GM23248 (cell line): ENCODE data around the gene CRK. TPM values are rescaled to one million over a fixed set of nuclear protein-coding genes. Genes with fewer than 3 reads are reported as not detected.

Source experiments
- DNase-seq: peaks from one replicate; pipeline ENCODE4 v3.0.0-alpha.2; 2015
- H2AFZ ChIP-seq: fragments of 200-600 bp; sonication (generic); 2 replicates; pipeline ENCODE4 v1.6.1; 2016; ENCODE audit warnings: antibody characterized with exemption
- H3F3A ChIP-seq: fragments of 200-600 bp; sonication (generic); 2 replicates; pipeline ENCODE4 v1.6.1; 2016; ENCODE audit warnings: mild to moderate bottlenecking, antibody characterized with exemption, mixed run types; ENCODE audit not compliant: insufficient read depth
- H3K27ac ChIP-seq: fragments of 200-600 bp; sonication (generic); 2 replicates; pipeline ENCODE4 v1.5.1; 2016; ENCODE audit warnings: mild to moderate bottlenecking
- H3K27me3 ChIP-seq: fragments of 200-600 bp; sonication (generic); replicated peaks from 2 replicates; pipeline ENCODE4 v1.6.1; 2016; ENCODE audit warnings: mild to moderate bottlenecking; ENCODE audit not compliant: insufficient read depth
- H3K36me3 ChIP-seq: fragments of 200-600 bp; sonication (generic); 2 replicates; pipeline ENCODE4 v1.6.1; 2016; ENCODE audit warnings: low read depth, mild to moderate bottlenecking
- H3K4me1 ChIP-seq: fragments of 200-600 bp; sonication (generic); 2 replicates; pipeline ENCODE4 v1.6.1; 2016; ENCODE audit warnings: mild to moderate bottlenecking; ENCODE audit not compliant: insufficient read depth
- H3K4me2 ChIP-seq: fragments of 200-600 bp; sonication (generic); one replicate; pipeline ENCODE4 v1.6.1; 2016; ENCODE audit warnings: mild to moderate bottlenecking; ENCODE audit not compliant: unreplicated experiment
- H3K4me3 ChIP-seq: fragments of 200-600 bp; sonication (generic); 2 replicates; pipeline ENCODE4 v1.5.1; 2016; ENCODE audit warnings: mild to moderate bottlenecking
- H3K79me2 ChIP-seq: fragments of 200-600 bp; sonication (generic); 2 replicates; pipeline ENCODE4 v1.6.1; 2016; ENCODE audit warnings: mild to moderate bottlenecking; ENCODE audit not compliant: insufficient read depth
- H3K9ac ChIP-seq: fragments of 200-600 bp; sonication (generic); 2 replicates; pipeline ENCODE4 v1.6.1; 2016; ENCODE audit warnings: mild to moderate bottlenecking
- H3K9me2 ChIP-seq: fragments of 200-600 bp; sonication (generic); 2 replicates; pipeline ENCODE4 v1.6.1; 2016; ENCODE audit warnings: mixed run types, mild to moderate bottlenecking, moderate library complexity; ENCODE audit not compliant: insufficient read depth
- H3K9me3 ChIP-seq: fragments of 200-600 bp; sonication (generic); one replicate; pipeline ENCODE4 v1.6.1; 2017; ENCODE audit warnings: low read depth
- H4K20me1 ChIP-seq: fragments of 200-600 bp; sonication (generic); 2 replicates; pipeline ENCODE4 v1.6.0; 2016; ENCODE audit not compliant: insufficient read depth
- EZH2 ChIP-seq: fragments of 200-600 bp; sonication (generic); IDR thresholded peaks from 2 replicates; pipeline ENCODE4 v1.6.1; 2018; ENCODE audit warnings: antibody characterized with exemption, mild to moderate bottlenecking; ENCODE audit not compliant: insufficient read depth, poor library complexity, severe bottlenecking
- EZH2phosphoT487 ChIP-seq: fragments of 200-600 bp; sonication (generic); IDR thresholded peaks from 2 replicates; pipeline ENCODE4 v1.6.1; 2018; ENCODE audit warnings: antibody characterized with exemption, moderate library complexity, mild to moderate bottlenecking, low read depth; ENCODE audit not compliant: insufficient read depth
- WGBS, 2 experiments: methylation state at CpG; one replicate each; pipeline ENCODE4 v1.1.6; 2015 to 2017; ENCODE audit warnings: low lambda C conversion rate in 2 of 2, low coverage in 1 of 2; ENCODE audit errors: missing lambda C conversion rate in 2 of 2; 5-methylcytosine and 5-hydroxymethylcytosine counted together
- in situ Hi-C: fragments of 300-500 bp; cut with MboI; formaldehyde crosslinking; loops from 2 replicates; pipeline ENCODE4 v1.15.0; 2020
- polyA plus RNA-seq: library from polyadenylated mRNA; unstranded; fragments of >200 nt; fragmentation: Nextera tagmentation; extraction: Ambion mirVana; gene quantifications from 2 replicates; pipeline ENCODE4 v1.2.1, GENCODE V29; 2016
- total RNA-seq: library from RNA; depleted of rRNA; stranded (reverse); fragments of >200 nt; shearing (Covaris generic); gene quantifications from 2 replicates; pipeline ENCODE4 v1.2.3, GENCODE V29; 2014

CRK gene
- total and polyA plus RNA-seq, 2 experiments from 2014 or later, result 86.0 to 117 TPM

DNA sequence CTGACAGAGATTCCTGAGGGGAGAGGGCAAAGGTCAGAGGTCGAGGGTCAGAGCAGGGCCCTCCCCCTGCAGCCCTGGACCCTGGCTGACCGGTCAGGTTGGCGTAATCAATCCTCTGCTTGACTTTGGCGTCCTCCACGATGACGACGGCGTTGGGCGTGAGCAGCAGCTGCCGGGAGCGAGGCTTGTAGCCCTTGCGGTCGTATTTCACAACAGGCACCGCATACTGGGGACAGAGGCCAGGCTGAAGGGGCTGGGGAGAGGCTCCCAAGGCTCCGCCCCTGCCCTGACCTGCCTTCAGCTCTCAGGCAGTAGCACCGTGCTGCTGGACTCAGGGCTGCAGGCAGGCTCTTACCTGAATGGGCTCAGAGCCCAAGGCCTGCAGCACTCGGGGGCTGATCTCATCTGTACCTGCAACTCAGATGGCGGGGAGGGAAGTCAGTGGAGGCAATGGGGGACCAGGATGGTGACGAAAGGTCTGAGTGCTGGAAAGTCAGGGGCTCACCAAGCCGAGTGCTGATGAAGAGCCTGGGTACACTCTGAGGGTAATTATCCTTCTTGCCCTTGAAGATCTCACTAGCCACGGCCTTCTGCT lies 12.0 kb upstream of the CRK start:
- in situ Hi-C loops, result no loop called here
- H3K27ac ChIP-seq, result no peak overlapping the region
- no peaks in the 10 kb centered on the region for H3K4me1 ChIP-seq
- no peak overlapping the region for H3K9ac ChIP-seq
- no peak for DNase-seq
- H3K9me2 ChIP-seq, result no peaks in the 10 kb centered on the region
- H3K9me3 ChIP-seq, result no peaks in the 10 kb centered on the region
- TF ChIP-seq EZH2phosphoT487, result no peak
- no peaks in the 10 kb centered on the region for H3K27me3 ChIP-seq
- no peak overlapping the region for H3K4me3 ChIP-seq
- no peak overlapping the region for H2AFZ ChIP-seq
- no peak overlapping the region for H3K4me2 ChIP-seq
- 0 out of 2 replicates have a peak, but pooled peaks cover 7% of the 10 kb centered on the region for H3F3A ChIP-seq
- WGBS, 2 experiments, result 80 to 81% methylated on average over 14 to 21 of the region's 21 CpGs
- H3K36me3 ChIP-seq, result peaks cover 24% of the 10 kb centered on the region; the same call in 1 of the 2 replicates
- no peaks in the 10 kb centered on the region for H3K79me2 ChIP-seq
- H4K20me1 ChIP-seq, result no peaks in the 10 kb centered on the region

DNA sequence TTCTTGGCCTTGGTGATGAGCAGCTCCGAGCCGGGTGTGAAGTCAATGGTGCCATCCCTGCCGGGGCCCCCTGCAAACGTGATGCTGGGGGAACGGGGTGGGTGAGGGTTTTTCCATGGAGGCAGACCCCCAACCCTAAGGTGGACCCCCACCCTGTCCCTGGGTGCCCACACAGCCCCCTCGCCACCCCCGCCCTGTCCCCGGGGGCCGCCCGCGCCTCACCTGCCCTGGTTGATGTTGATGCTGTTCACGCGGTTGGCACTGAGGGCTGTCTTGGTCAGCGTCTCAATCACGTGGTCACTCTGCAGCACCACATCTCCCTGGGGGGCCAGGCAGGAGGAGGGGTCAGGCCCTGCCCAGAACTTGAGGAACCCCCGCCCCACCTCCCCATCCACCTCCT lies 11.2 kb upstream of the CRK start:
- Histone ChIP-seq H3K4me2 (no peak overlapping the region), H3F3A (peaks cover 12% of the 10 kb centered on the region), H3K4me1 (no peaks in the 10 kb centered on the region), H3K9me3 (no peaks in the 10 kb centered on the region), H4K20me1 (no peaks in the 10 kb centered on the region), H3K9ac (no peak overlapping the region), H3K36me3 (peaks cover 20% of the 10 kb centered on the region; the same call in 1 of the 2 replicates), H3K4me3 (no peak overlapping the region), H3K27me3 (no peaks in the 10 kb centered on the region), H3K27ac (no peak overlapping the region), H3K79me2 (no peaks in the 10 kb centered on the region), H2AFZ (no peak overlapping the region), H3K9me2 (no peaks in the 10 kb centered on the region)
- in situ Hi-C loops, result no loop called here
- TF ChIP-seq EZH2 (no peak), EZH2phosphoT487 (no peak)
- DNase-seq, result no peak
- 98 to 100% methylated on average over 2 to 16 of the region's 16 CpGs for WGBS, 2 experiments

DNA sequence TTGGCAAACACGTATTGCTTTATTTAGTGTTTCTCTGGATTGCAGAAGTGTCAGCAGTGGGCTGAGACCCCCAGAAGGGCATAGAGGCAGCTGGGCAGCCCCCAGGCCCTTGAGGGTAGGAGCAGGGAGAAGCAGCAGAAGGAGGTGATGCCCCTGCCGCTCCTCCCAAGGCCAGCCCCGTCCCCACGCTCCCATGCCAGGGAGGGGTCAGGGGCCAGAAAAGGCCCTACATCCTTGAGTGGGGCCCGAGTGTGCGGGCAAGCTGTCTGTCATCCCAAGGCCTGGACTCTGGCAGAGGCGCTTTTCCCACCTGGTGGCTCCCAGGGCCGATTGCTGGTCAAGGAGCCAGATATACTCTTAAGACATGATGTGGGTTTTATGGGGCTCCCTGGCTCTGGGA lies 8.2 kb upstream of the CRK start:
- no peak overlapping the region for H3K4me3 ChIP-seq
- H3K4me1 ChIP-seq, result peaks cover 9% of the 10 kb centered on the region; the same call in 1 of the 2 replicates
- H4K20me1 ChIP-seq, result no peaks in the 10 kb centered on the region
- H3K4me2 ChIP-seq, result no peak overlapping the region
- H2AFZ ChIP-seq, result no peak overlapping the region
- no peak for DNase-seq
- H3K36me3 ChIP-seq, result peaks cover 9% of the 10 kb centered on the region; the same call in 1 of the 2 replicates
- TF ChIP-seq EZH2phosphoT487, result no peak
- TF ChIP-seq EZH2, result no peak
- no peak overlapping the region for H3K27ac ChIP-seq
- peaks cover 34% of the 10 kb centered on the region for H3F3A ChIP-seq
- WGBS, 2 experiments, result 94 to 96% methylated on average over 8 of the region's 8 CpGs
- H3K9me2 ChIP-seq, result no peaks in the 10 kb centered on the region
- H3K9me3 ChIP-seq, result no peaks in the 10 kb centered on the region
- in situ Hi-C loops, result no loop called here
- no peaks in the 10 kb centered on the region for H3K27me3 ChIP-seq
- H3K79me2 ChIP-seq, result no peaks in the 10 kb centered on the region
- no peak overlapping the region for H3K9ac ChIP-seq

DNA sequence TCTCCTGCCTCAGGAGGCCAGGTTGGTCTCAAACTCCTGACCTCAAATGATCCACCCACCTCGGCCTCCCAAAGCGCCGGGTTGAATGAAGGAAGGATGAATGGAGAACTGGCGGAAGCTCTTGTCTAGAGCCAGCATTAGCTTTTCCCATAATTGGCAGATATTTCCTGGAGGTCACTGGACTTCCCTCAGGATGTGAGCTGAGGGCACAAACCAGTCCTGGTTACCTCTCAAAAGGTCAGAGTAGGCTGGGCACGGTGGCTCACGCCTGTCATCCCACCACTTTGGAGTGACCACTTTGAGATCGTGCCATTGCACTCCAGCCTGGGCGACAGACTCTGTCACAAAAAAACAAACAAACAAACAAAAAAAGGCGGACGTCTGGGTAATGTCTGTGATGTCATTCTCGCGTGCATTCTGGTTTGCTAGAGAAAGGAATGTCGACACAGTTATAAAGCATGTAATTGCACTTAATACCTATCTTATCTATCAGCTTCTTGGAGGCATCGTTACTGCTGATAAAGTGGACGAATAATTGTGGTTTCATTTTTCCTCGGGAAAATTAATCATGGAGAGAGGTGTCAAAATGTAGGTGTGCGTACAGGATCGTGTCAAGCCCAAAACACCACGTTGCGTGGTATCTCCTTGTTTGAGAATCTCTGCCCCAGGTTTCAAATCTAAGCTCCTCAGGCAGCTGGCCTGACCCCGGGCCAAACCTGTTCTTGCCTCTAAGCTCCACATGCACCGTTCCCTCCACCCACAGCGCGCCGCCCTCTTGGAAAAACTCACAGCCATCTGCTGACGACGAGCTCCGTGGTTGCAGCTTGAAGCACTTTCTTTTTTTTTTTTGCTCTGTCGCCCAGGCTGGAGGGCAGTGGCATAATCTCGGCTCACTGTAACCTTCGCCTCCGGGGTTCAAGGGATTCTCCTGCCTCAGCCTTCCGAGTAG lies 6.4 kb upstream of the CRK start:
- no peak overlapping the region for H3K4me2 ChIP-seq
- peaks cover 3% of the 10 kb centered on the region; the same call in 1 of the 2 replicates for H3K36me3 ChIP-seq
- H2AFZ ChIP-seq, result no peak overlapping the region
- H4K20me1 ChIP-seq, result no peaks in the 10 kb centered on the region
- H3F3A ChIP-seq, result peaks cover 34% of the 10 kb centered on the region
- TF ChIP-seq EZH2phosphoT487, result no peak
- TF ChIP-seq EZH2, result no peak
- no peaks in the 10 kb centered on the region for H3K27me3 ChIP-seq
- H3K79me2 ChIP-seq, result no peaks in the 10 kb centered on the region
- H3K4me1 ChIP-seq, result peaks cover 9% of the 10 kb centered on the region; the same call in 1 of the 2 replicates
- no peak overlapping the region for H3K4me3 ChIP-seq
- no peak for DNase-seq
- H3K9me3 ChIP-seq, result no peaks in the 10 kb centered on the region
- 86 to 88% methylated on average over 33 of the region's 33 CpGs for WGBS, 2 experiments
- no peaks in the 10 kb centered on the region for H3K9me2 ChIP-seq
- in situ Hi-C loops, result no loop called here
- no peak overlapping the region for H3K27ac ChIP-seq
- H3K9ac ChIP-seq, result no peak overlapping the region
